GM19023 (cell line): Measurements from ENCODE around the gene DPYSL5.
"Not testable (repeated sequence)": the region's sequence is repeated elsewhere in the genome, so short reads cannot be mapped to it uniquely, and the experiment has no call there.

Experiments used
- ATAC-seq: cut with Tn5 transposase; IDR thresholded peaks from one replicate; pipeline ENCODE4 v1.9.1; 2021; ENCODE audit warnings: mild to moderate bottlenecking, moderate library complexity; ENCODE audit not compliant: unreplicated experiment

DPYSL5 gene

DNA sequence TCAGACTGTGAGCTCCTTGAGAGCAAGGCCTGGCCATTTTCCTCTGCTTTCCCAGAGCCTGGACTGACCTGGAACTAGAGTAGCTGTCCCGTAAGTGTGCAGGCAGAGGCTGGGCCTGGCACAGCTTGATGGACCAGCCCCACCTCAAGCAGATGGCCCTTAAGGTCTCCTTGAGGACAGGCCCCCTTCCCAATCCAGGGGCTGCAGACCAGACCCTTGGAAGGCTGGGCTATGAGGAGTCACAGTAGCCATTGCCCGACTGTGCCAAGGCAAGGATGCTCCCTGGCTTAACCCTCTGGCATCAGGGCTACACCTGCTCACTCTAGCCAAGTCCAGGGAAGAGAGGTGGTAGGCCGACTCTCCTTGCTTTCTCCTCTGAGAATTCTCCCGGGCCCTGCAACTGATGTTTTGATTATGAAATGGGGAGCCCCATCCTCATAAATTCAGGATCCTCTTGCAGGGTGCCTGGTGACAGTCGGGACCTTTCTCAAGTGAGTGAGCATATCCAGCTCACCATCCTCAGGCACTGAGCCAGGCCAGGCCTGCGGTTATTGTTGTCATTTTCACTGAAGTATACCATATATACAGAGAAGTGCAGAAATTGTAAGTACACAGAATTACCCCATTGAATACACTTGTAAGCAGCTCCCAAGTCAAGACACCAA lies 51.7 kb downstream of the DPYSL5 start:
- no peak for ATAC-seq

DNA sequence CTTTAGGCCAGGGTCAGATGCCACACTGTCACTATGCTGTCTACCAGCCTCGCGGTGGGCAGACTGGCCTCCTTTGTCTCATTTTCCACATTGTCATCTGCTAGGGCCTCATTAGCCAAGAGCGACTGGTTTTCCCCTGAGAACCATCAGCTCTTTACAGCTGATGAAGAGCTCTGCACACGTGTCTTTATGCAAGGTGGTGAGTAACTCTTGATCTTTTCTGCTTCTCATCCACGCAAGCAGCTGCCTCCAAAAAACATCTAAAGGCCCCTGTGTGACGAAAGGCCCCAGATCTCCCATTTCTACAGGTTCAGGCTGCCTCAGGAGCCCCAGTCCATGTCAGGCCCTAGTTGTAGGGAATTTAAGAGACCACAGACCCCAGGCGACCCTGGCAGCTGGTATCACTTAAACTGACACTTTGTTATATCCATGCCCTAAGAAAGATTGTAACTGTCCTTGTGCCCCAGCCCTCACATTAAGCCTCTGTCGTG lies 52.9 kb downstream of the DPYSL5 start:
- no peak for ATAC-seq

- ATAC-seq: no peak
Observed at GRCh38 chr2:26901326-26902183, 53.6 kb downstream of the DPYSL5 start.

- ATAC-seq: no peak
Observed at GRCh38 chr2:26903676-26904075, 55.7 kb downstream of the DPYSL5 start.

DNA sequence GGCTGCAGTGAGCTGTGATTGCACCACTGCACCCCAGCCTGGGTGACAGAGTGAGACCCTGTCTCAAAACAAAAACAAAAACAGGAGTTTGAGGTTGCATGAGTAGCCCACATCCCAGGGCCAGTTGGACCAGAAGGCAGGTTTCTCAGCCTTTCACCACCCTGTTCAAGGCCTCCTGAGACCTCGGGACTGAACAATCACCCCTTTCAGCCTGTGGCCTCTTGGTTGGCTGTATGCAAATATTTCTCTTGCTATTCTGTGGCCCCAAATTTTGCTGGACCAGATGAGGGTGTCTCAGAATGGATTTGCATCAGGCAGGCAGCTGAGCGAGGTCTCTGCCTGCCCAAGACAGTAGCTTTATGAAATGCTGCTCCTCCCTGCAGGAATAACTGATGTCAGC lies 56.9 kb downstream of the DPYSL5 start:
- no peak for ATAC-seq

DNA sequence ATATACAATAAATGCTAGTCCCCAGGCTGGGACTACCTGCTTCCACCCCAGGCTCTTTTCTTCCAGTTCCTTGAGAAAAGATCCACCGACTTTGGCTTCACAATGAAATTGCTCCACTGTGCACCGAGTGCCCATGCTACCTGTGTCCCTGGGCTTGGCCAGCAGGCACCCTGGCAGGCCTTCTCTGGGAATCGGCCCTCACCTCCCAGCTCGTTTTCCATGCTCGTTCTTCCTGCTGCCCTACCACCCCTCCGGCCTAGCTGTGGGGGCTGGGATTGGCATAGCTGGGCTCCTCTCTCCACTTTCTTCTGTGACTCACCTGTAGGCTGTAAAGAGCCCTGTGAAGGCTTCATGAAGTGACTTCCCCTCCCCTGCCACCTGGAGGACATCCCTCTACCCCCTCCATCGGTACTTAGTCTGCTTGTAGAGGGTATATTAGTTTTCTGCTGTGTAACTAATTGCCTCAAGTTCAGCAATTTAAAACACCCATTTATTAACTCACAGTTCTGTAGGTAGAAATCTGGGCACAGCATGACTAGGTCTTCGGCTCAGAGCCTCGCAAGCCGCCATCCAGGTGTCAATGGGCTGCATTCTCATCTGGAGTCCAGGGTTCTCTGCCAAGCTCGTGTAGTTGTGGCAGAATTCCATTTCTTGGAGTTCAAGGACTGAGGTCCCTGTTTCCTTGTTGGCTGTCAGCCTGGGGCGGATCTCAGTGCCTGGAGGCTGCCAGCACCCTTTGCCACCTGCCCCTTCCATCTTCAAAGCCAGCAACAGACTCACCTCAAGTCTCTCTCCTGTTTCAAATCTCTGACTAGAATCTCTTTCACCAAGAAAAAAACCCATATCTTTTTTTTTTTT lies 57.6 kb downstream of the DPYSL5 start:
- no peak for ATAC-seq

DNA sequence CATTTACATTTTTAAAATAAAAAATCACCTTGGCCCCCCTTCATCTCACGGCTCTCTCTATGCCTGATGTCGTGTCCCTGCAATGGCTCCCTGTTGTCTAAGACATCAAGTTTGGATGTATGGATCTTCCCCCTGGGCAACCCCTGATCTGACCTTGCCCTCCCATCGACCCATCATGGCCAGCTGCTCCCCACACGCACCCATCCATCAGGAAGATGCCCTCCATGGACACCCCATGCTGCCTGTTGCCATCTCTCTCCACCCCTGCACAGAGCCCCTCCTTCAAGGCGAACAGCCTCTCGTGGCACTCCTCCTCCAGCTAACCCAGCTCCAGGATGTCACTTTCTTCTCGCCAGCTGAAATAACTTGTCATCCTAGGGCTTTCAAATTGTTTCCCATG lies 59.5 kb downstream of the DPYSL5 start:
- no peak for ATAC-seq

DNA sequence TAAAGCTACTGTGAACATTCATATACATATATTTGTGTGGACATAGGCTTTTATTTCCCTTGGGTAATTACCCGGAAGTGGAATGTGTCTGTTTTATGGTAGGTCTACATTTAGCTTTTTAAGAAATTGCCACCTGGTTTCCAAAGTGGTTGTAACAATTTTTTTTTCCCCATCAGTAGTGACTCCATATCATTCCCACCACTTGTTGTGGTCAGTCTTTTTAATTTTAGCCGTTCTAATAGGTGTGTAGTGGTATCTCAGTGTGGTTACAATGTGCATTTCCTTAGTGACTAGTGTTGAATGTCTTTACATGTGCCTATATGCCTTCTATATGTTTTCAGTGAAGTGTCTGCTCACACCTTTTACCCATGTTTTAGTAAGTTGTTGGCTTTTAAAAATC lies 62.2 kb downstream of the DPYSL5 start:
- ATAC-seq: no peak

DNA sequence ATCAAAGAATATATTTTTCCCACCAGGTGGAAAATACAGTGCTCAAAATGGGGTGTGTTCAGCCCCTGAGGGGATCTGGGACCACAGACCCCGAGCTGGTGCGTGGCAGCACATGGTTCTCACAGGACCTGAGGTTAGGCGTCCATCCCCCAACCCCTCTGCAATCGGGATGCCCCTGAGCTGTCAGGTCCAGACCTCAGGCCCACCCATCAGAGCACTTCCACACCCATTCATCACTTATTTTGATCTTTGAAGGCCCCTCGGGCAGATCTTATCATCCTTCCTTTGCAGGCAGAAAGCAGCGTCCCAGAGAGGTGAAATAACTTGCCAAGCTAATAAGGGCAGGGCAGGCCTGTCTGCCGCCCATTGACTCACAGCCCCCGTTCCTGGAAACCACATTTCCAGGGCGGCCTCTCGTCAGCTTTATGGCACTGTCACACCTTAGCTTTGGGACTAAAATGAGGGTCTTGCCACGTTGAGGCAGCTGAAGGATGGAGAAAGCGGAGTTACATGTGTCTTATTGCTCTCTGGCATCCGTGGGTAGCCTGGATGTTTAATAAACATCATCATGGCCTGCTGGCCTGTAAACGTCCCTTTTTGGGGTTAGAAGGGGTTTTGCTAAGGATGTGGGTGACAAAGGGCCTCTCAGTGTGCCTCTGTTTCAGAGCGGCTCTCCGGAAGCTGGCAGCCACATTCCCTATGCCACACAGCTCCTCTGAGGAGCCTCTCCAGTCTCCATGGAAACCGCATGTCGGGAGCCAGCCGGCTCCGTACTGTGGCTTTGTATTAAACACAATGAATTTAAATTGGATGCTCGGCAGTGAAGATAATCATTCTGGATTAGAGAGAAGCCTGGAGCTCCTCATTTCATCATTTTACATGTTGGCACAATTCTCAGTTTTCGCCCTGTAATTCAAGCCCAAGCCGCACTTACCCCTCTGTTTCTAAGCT lies 64.3 kb downstream of the DPYSL5 start:
- ATAC-seq: no peak

DNA sequence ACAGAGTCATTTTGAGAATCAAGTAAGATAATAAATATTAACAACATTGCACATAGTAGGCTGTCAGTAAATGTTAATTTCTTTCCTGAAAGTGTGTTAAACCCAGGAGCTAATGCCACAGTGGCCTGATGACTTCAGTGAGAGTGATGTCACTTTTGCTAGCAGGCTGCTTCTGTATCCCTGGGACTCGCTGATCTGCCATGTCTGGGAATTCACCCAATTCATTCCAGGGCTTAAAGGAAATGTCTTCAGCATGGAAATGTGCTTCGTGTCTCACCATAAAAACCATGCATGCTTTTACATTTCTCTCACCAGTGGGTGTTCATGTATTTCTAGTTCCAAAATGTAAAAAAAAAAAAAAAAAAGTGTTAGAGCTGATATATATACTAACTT lies 65.7 kb downstream of the DPYSL5 start:
- no peak for ATAC-seq

DNA sequence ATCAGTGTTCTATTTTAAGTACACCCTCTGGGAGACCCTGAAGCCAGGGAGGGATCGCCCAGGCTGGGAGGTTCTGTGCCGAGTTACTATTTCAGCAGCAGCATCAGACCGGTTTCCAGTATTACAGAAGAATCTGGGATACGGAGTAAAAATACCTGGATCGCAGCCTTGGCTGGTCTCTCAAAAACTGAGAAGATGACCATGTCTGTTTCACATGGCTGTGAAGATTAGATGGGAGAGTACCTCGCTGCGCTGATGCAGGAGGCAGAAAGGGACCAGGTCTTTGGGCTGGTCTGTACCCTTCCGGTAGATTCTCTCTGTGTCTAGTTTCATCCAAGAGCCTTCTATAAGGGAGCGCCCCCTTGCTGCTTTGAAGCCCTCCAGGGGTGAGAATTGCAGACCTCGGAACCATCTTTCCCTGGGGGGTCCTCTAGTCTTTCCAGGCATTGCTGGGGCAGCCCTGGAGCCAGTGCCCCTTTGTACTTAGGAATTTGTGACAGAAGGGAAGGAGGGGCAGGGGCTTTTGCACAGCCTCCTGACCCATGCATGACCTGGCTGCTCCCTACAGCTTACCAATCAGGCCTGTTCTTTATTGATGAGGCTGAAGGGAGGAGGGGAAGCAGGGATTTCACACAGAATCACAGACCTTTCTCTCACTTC lies 66.2 kb downstream of the DPYSL5 start:
- no peak for ATAC-seq

DNA sequence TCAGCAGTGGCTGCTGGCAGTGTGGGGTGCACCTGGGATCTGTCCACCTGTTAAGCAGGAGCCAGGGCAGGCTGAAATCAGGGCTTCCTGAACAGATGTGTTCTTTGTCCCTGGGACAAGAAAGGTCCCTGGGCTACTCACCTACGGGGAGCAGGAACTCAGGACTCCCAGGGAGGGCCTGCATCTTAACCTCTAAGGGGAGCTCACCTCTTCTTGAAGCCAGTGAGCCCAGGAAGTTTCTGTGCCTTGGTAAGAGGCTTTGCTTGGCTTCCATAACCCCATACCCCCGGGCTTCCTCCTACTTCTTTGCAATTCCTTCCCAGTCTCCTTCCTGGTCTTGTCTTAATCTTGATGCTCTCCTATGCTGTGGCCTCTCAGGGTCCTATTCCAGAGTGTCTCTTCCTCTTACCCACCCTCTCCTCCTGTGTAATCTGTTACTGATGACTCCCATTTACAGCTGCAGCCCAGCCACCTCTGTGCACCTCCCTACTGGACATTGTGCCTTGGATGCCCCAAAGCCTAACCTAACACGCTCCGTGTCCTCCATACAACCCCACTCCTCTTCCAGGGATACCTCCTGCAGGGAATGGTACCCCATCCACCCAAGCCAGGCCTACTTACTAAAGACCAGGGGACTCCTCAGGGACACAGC lies 66.9 kb downstream of the DPYSL5 start:
- no peak for ATAC-seq

DNA sequence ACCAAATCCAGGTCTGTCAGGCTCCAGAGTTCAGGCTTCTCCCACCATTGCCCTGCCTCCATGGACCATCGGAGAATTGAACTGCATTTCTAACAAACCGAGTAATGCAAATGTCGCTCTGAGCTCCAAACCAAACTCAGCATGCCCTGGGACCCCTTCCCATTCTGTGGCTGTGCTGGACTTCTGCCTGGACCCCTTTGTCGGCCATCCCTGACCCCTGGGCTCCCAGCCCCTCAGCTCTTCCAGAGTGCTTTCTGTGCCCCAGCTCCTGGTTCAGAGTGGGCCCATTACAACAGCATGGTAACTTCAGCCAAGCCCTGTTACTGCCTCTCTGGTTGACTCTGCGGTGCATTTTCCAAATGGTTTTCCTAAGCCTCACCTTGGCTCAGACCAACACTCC lies 67.4 kb downstream of the DPYSL5 start:
- no peak for ATAC-seq

GRCh38 chr2:26916128-26916692 lies 68.3 kb downstream of the DPYSL5 start:
- no peak for ATAC-seq

DNA sequence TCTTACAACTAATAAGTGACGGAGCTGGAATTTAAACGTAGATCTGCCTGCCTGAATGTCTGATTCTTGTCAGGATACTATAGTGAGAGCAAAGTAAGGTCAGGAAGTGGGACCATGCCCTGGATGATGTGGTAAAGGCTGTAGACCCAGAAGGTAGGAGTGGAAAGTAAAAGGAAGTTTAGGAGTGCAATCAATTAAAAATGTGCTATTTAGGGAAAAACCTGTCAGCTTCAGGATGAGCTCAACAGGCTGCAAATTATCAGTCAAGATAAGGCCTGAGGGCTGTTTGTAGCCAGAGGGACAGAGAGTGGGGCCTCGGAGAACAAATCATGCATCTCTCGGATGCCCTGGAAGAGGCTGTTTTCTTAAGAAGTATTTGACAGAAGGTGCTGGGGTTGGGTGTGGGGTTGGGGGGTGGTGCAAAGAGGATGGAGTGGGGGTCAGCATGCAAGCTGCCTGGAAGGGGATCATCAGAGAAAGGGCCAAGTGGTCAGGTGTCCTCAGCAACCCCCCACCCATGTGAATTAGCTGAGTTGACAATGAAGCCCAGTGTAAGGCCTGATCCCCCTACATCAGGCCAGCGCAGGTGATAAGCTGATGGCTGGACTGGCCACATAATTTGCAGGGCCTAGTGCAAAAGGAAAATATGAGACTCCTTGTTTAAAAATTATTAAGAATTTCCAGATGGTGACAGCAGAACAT lies 69.4 kb downstream of the DPYSL5 start:
- ATAC-seq: no peak

DNA sequence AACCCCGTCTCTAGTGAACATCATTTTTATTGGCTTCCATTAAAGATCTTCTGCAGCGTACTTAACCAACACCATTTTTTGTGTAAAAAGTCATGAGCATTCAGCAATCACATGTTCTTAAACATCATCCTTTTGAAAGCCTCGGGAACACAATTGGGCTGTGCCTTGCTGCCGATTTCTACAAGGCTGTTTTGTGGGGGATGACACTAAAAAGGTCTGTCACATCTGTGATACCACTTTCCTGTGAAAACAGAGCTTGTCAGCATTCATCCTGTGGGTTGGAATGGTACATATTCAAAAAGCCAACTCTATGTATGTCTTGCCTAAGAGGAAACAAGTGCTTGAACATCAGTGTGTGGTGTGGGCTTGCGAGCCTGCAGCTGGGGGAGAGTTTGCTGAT lies 73.4 kb downstream of the DPYSL5 start:
- ATAC-seq: no peak

- ATAC-seq: no peak
Observed at GRCh38 chr2:26922405-26923188, 74.7 kb downstream of the DPYSL5 start.

GRCh38 chr2:26923189-26923466 lies 75.2 kb downstream of the DPYSL5 start:
- not testable (repeated sequence) for ATAC-seq
